HEK293 (cell line): ENCODE data around the gene ZNF17.

Experiments used
- CTCF ChIP-seq: fragments of 450-650 bp; formaldehyde crosslinking; IDR thresholded peaks from 2 replicates; pipeline ENCODE4 v1.5.1; 2016; ENCODE audit warnings: missing biosample characterization, missing genetic modification characterization
- EGR2 ChIP-seq: fragments of 450-650 bp; formaldehyde crosslinking; IDR thresholded peaks from 2 replicates; pipeline ENCODE4 v1.5.1; 2016; ENCODE audit warnings: low read depth, missing biosample characterization, missing genetic modification characterization
- GLIS1 ChIP-seq: fragments of 450-650 bp; formaldehyde crosslinking; IDR thresholded peaks from 2 replicates; pipeline ENCODE4 v1.5.1; 2016; ENCODE audit warnings: missing biosample characterization, missing genetic modification characterization
- RBAK ChIP-seq: fragments of 450-650 bp; formaldehyde crosslinking; IDR thresholded peaks from 2 replicates; pipeline ENCODE4 v1.5.1; 2016; ENCODE audit warnings: missing biosample characterization, missing genetic modification characterization
- YY1 ChIP-seq: fragments of 450-650 bp; formaldehyde crosslinking; IDR thresholded peaks from 2 replicates; pipeline ENCODE4 v1.5.1; 2018; ENCODE audit warnings: missing biosample characterization, missing genetic modification characterization
- YY2 ChIP-seq: fragments of 450-650 bp; formaldehyde crosslinking; IDR thresholded peaks from 2 replicates; pipeline ENCODE4 v1.5.1; 2016; ENCODE audit warnings: missing biosample characterization, missing genetic modification characterization
- ZBTB1 ChIP-seq: fragments of 450-650 bp; formaldehyde crosslinking; IDR thresholded peaks from 2 replicates; pipeline ENCODE4 v1.5.1; 2016; ENCODE audit warnings: missing biosample characterization, missing genetic modification characterization
- ZBTB20 ChIP-seq: fragments of 450-650 bp; formaldehyde crosslinking; IDR thresholded peaks from 2 replicates; pipeline ENCODE4 v1.5.1; 2016; ENCODE audit warnings: missing biosample characterization, missing genetic modification characterization
- ZBTB8A ChIP-seq: fragments of 450-650 bp; formaldehyde crosslinking; IDR thresholded peaks from 2 replicates; pipeline ENCODE4 v1.5.1; 2016; ENCODE audit warnings: missing biosample characterization, missing genetic modification characterization
- ZNF202 ChIP-seq: fragments of 450-650 bp; formaldehyde crosslinking; IDR thresholded peaks from 2 replicates; pipeline ENCODE4 v1.5.1; 2016; ENCODE audit warnings: missing biosample characterization, missing genetic modification characterization, borderline replicate concordance
- ZNF324 ChIP-seq: fragments of 450-650 bp; formaldehyde crosslinking; IDR thresholded peaks from 2 replicates; pipeline ENCODE4 v1.5.1; 2016; ENCODE audit warnings: missing biosample characterization, missing genetic modification characterization
- ZNF394 ChIP-seq: fragments of 450-650 bp; formaldehyde crosslinking; IDR thresholded peaks from 2 replicates; pipeline ENCODE4 v1.5.1; 2016; ENCODE audit warnings: missing biosample characterization, missing genetic modification characterization, mild to moderate bottlenecking, moderate library complexity, borderline replicate concordance
- ZNF501 ChIP-seq: fragments of 450-650 bp; formaldehyde crosslinking; IDR thresholded peaks from 2 replicates; pipeline ENCODE4 v1.5.1; 2016; ENCODE audit warnings: missing biosample characterization, missing genetic modification characterization
- ZNF521 ChIP-seq: fragments of 450-650 bp; formaldehyde crosslinking; IDR thresholded peaks from 2 replicates; pipeline ENCODE4 v1.5.1; 2017; ENCODE audit warnings: missing biosample characterization, mild to moderate bottlenecking, missing genetic modification characterization
- ZNF549 ChIP-seq: fragments of 450-650 bp; IDR thresholded peaks from 2 replicates; pipeline ENCODE4 v1.5.1; 2018; ENCODE audit warnings: missing biosample characterization, missing genetic modification characterization, mild to moderate bottlenecking, inconsistent platforms, moderate library complexity
- ZNF560 ChIP-seq: fragments of 450-650 bp; formaldehyde crosslinking; IDR thresholded peaks from 2 replicates; pipeline ENCODE4 v1.5.1; 2017; ENCODE audit warnings: missing biosample characterization, missing genetic modification characterization, borderline replicate concordance
- ZNF580 ChIP-seq: fragments of 450-650 bp; formaldehyde crosslinking; IDR thresholded peaks from 2 replicates; pipeline ENCODE4 v1.5.1; 2016; ENCODE audit warnings: missing biosample characterization, missing genetic modification characterization
- ZNF623 ChIP-seq: fragments of 450-650 bp; formaldehyde crosslinking; IDR thresholded peaks from 2 replicates; pipeline ENCODE4 v1.5.1; 2016; ENCODE audit warnings: missing biosample characterization, missing genetic modification characterization
- ZNF677 ChIP-seq: fragments of 450-650 bp; IDR thresholded peaks from 2 replicates; pipeline ENCODE4 v1.5.0; 2018; ENCODE audit warnings: missing biosample characterization, mild to moderate bottlenecking, missing genetic modification characterization, moderate library complexity
- ZNF701 ChIP-seq: fragments of 450-650 bp; formaldehyde crosslinking; IDR thresholded peaks from 2 replicates; pipeline ENCODE4 v1.5.1; 2016; ENCODE audit warnings: missing biosample characterization, missing genetic modification characterization
- ZNF843 ChIP-seq: fragments of 450-650 bp; formaldehyde crosslinking; IDR thresholded peaks from 2 replicates; pipeline ENCODE4 v1.5.1; 2016; ENCODE audit warnings: missing biosample characterization, missing genetic modification characterization
- ZXDB ChIP-seq: fragments of 450-650 bp; formaldehyde crosslinking; IDR thresholded peaks from 2 replicates; pipeline ENCODE4 v1.5.1; 2016; ENCODE audit warnings: missing biosample characterization, missing genetic modification characterization
- TF ChIP-seq, protein P1 (sequence below): fragments of 450-650 bp; formaldehyde crosslinking; IDR thresholded peaks from 2 replicates; pipeline ENCODE4 v1.5.1; 2016; ENCODE audit warnings: missing biosample characterization, missing genetic modification characterization
- TF ChIP-seq, protein P2 (sequence below): fragments of 450-650 bp; formaldehyde crosslinking; IDR thresholded peaks from 2 replicates; pipeline ENCODE4 v1.5.1; 2016; ENCODE audit warnings: missing biosample characterization, missing genetic modification characterization
- TF ChIP-seq, protein P3 (sequence below): fragments of 450-650 bp; formaldehyde crosslinking; IDR thresholded peaks from 2 replicates; pipeline ENCODE4 v1.5.1; 2017; ENCODE audit warnings: missing biosample characterization, missing genetic modification characterization
- TF ChIP-seq, protein P4 (sequence below): fragments of 450-650 bp; formaldehyde crosslinking; IDR thresholded peaks from 2 replicates; pipeline ENCODE4 v1.5.1; 2017; ENCODE audit warnings: missing biosample characterization, mild to moderate bottlenecking, missing genetic modification characterization, moderate library complexity
- TF ChIP-seq, protein P5 (sequence below): fragments of 450-650 bp; formaldehyde crosslinking; optimal IDR thresholded peaks from 2 replicates; pipeline ENCODE3; 2016; ENCODE audit warnings: missing biosample characterization, mild to moderate bottlenecking, missing genetic modification characterization

ZNF17 gene

DNA sequence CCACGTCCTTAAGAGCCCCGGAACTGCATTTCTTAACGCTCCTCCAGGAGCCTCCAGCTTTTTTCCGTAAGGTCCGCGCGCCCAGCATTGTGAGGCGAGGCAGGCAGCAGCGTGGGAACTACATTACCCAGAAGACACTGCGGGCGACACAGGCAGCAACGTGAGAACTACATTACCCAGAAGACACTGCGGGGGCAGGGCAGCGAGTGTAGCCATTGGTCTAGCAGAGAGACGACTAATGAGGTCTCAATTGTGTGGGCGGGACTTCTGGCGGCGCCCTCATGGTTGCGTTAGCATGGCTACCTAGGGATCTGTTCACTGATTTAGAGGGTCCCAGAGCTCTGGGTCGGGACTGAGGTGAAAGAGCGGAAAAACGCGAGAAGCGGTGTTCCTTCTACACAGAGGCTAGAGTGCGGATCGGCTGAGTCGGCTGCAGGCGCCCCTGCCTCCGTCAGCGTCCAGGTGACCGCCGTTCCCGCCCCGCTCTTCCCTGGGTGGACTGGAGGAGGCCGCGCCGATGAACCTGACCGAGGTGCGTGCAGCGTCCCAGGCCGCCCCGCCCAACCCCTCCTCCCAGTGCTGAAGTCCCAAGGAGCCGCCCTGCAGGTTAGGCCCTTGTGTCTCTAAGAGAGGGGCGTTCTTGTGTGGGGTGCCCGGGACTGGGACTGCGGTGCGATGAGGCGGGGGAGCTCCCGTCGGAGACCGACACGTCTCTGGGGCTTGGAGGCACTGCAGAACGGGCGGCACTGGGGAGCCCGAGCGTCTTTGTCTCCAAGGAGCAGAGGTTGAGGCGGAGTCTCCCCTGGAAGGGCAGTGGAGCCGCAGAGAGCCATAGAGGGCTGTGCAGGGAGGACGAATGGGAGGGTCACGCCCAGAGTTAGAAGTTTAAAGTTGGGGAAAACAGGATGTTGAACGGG lies 24.4 kb downstream of the ZNF17 start, which contains the start of gene ZNF749 (continued):
- TF ChIP-seq, protein P1, sequence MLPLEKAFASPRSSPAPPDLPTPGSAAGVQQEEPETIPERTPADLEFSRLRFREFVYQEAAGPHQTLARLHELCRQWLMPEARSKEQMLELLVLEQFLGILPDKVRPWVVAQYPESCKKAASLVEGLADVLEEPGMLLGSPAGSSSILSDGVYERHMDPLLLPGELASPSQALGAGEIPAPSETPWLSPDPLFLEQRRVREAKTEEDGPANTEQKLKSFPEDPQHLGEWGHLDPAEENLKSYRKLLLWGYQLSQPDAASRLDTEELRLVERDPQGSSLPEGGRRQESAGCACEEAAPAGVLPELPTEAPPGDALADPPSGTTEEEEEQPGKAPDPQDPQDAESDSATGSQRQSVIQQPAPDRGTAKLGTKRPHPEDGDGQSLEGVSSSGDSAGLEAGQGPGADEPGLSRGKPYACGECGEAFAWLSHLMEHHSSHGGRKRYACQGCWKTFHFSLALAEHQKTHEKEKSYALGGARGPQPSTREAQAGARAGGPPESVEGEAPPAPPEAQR (tag by site-specific recombination), result 0 out of 2 replicates have a peak, but pooled peaks have one; percentile 18
- TF ChIP-seq ZNF324, result no peak
- TF ChIP-seq GLIS1 (tag by site-specific recombination), result peak; percentile 16; the same call in 1 of the 2 replicates
- no peak for TF ChIP-seq ZNF521 (tag by site-specific recombination)
- TF ChIP-seq, protein P2, sequence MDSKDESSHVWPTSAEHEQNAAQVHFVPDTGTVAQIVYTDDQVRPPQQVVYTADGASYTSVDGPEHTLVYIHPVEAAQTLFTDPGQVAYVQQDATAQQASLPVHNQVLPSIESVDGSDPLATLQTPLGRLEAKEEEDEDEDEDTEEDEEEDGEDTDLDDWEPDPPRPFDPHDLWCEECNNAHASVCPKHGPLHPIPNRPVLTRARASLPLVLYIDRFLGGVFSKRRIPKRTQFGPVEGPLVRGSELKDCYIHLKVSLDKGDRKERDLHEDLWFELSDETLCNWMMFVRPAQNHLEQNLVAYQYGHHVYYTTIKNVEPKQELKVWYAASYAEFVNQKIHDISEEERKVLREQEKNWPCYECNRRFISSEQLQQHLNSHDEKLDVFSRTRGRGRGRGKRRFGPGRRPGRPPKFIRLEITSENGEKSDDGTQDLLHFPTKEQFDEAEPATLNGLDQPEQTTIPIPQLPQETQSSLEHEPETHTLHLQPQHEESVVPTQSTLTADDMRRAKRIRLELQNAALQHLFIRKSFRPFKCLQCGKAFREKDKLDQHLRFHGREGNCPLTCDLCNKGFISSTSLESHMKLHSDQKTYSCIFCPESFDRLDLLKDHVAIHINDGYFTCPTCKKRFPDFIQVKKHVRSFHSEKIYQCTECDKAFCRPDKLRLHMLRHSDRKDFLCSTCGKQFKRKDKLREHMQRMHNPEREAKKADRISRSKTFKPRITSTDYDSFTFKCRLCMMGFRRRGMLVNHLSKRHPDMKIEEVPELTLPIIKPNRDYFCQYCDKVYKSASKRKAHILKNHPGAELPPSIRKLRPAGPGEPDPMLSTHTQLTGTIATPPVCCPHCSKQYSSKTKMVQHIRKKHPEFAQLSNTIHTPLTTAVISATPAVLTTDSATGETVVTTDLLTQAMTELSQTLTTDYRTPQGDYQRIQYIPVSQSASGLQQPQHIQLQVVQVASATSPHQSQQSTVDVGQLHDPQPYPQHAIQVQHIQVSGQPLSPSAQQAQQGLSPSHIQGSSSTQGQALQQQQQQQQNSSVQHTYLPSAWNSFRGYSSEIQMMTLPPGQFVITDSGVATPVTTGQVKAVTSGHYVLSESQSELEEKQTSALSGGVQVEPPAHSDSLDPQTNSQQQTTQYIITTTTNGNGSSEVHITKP (tag by site-specific recombination), result peak; percentile 63; the same call in 1 of the 2 replicates
- no peak for TF ChIP-seq ZNF623 (tag by site-specific recombination)
- TF ChIP-seq, protein P3, sequence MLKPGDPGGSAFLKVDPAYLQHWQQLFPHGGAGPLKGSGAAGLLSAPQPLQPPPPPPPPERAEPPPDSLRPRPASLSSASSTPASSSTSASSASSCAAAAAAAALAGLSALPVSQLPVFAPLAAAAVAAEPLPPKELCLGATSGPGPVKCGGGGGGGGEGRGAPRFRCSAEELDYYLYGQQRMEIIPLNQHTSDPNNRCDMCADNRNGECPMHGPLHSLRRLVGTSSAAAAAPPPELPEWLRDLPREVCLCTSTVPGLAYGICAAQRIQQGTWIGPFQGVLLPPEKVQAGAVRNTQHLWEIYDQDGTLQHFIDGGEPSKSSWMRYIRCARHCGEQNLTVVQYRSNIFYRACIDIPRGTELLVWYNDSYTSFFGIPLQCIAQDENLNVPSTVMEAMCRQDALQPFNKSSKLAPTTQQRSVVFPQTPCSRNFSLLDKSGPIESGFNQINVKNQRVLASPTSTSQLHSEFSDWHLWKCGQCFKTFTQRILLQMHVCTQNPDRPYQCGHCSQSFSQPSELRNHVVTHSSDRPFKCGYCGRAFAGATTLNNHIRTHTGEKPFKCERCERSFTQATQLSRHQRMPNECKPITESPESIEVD, result no peak
- no peak for TF ChIP-seq ZNF560 (tag by site-specific recombination)
- TF ChIP-seq ZNF701 (tag by site-specific recombination), result no peak
- peak; percentile 60; the same call in 1 of the 2 replicates for TF ChIP-seq YY1 (tag by site-specific recombination)
- peak; percentile 15; the same call in 1 of the 2 replicates for TF ChIP-seq CTCF (tag by site-specific recombination)
- no peak for TF ChIP-seq ZBTB1 (tag by site-specific recombination)
- TF ChIP-seq, protein P4, sequence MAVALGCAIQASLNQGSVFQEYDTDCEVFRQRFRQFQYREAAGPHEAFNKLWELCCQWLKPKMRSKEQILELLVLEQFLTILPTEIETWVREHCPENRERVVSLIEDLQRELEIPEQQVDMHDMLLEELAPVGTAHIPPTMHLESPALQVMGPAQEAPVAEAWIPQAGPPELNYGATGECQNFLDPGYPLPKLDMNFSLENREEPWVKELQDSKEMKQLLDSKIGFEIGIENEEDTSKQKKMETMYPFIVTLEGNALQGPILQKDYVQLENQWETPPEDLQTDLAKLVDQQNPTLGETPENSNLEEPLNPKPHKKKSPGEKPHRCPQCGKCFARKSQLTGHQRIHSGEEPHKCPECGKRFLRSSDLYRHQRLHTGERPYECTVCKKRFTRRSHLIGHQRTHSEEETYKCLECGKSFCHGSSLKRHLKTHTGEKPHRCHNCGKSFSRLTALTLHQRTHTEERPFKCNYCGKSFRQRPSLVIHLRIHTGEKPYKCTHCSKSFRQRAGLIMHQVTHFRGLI (tag by site-specific recombination), result peak; percentile 7
- TF ChIP-seq RBAK (tag by site-specific recombination), result no peak
- peak; percentile 49; the same call in 1 of the 2 replicates for TF ChIP-seq ZNF843 (tag by site-specific recombination)
- peak; percentile 88 for TF ChIP-seq YY2 (tag by site-specific recombination)
- peak; percentile 76; the same call in 1 of the 2 replicates for TF ChIP-seq ZNF501 (tag by site-specific recombination)
- 0 out of 2 replicates have a peak, but pooled peaks have one; percentile 30 for TF ChIP-seq ZNF580 (tag by site-specific recombination)
- TF ChIP-seq ZNF549, result no peak
- no peak for TF ChIP-seq ZNF677
- TF ChIP-seq ZXDB (tag by site-specific recombination), result peak; percentile 86
- TF ChIP-seq ZNF394, result peak; percentile 52; the same call in 1 of the 2 replicates
- TF ChIP-seq EGR2 (tag by site-specific recombination), result peak; percentile 63
- TF ChIP-seq ZNF202, result no peak
- TF ChIP-seq ZBTB8A (tag by site-specific recombination), result 0 out of 2 replicates have a peak, but pooled peaks have one; percentile 39
- peak; percentile 93 for TF ChIP-seq ZBTB20 (tag by site-specific recombination)
- TF ChIP-seq, protein P5, sequence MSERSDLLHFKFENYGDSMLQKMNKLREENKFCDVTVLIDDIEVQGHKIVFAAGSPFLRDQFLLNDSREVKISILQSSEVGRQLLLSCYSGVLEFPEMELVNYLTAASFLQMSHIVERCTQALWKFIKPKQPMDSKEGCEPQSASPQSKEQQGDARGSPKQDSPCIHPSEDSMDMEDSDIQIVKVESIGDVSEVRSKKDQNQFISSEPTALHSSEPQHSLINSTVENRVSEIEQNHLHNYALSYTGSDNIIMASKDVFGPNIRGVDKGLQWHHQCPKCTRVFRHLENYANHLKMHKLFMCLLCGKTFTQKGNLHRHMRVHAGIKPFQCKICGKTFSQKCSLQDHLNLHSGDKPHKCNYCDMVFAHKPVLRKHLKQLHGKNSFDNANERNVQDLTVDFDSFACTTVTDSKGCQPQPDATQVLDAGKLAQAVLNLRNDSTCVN (tag by site-specific recombination), result peak; percentile 62
